Measurements from ENCODE around the gene S100A13. TPM values are rescaled to one million over a fixed set of nuclear protein-coding genes. Genes with fewer than 3 reads are reported as not detected.
"Not testable (repeated sequence)": the region's sequence is repeated elsewhere in the genome, so short reads cannot be mapped to it uniquely, and the experiment has no call there.

The S100A13 gene
- total RNA-seq, 1 donor, result 2.7 TPM

GRCh38 chr1:153649137-153649862 lies 22.0 kb upstream of the S100A13 start:
- no peak for DNase-seq (ENCODE audit: low read depth in 2 of 3, low spot score in 2 of 3)

- no peak for DNase-seq (ENCODE audit: low read depth in 2 of 3, low spot score in 2 of 3)
These were observed 20.8 kb upstream of the S100A13 start for GRCh38 chr1:153648000-153648643.

GRCh38 chr1:153647346-153647714 lies 20.0 kb upstream of the S100A13 start:
- DNase-seq (ENCODE audit: low read depth in 2 of 3, low spot score in 2 of 3), result no peak

GRCh38 chr1:153646672-153647345 lies 19.5 kb upstream of the S100A13 start:
- no peak for DNase-seq (ENCODE audit: low read depth in 2 of 3, low spot score in 2 of 3)

- DNase-seq (ENCODE audit: low read depth in 2 of 3, low spot score in 2 of 3), result no peak
These were observed 16.5 kb upstream of the S100A13 start for GRCh38 chr1:153643816-153644215.

- DNase-seq (ENCODE audit: low read depth in 2 of 3, low spot score in 2 of 3), result no peak
These were observed 15.8 kb upstream of the S100A13 start for GRCh38 chr1:153643100-153643499.

GRCh38 chr1:153642161-153642560 lies 14.9 kb upstream of the S100A13 start:
- DNase-seq (ENCODE audit: low read depth in 2 of 3, low spot score in 2 of 3), result no peak

GRCh38 chr1:153640861-153641260 lies 13.6 kb upstream of the S100A13 start:
- no peak for DNase-seq (ENCODE audit: low read depth in 2 of 3, low spot score in 2 of 3)

- DNase-seq (ENCODE audit: low read depth in 2 of 3, low spot score in 2 of 3), result not testable (repeated sequence)
These were observed 12.9 kb upstream of the S100A13 start for GRCh38 chr1:153640213-153640612.

GRCh38 chr1:153639280-153639679 lies 12.0 kb upstream of the S100A13 start:
- no peak for DNase-seq (ENCODE audit: low read depth in 2 of 3, low spot score in 2 of 3)

GRCh38 chr1:153638261-153638660 lies 11.0 kb upstream of the S100A13 start:
- DNase-seq (ENCODE audit: low read depth in 2 of 3, low spot score in 2 of 3), result no peak

- DNase-seq (ENCODE audit: low read depth in 2 of 3, low spot score in 2 of 3), result no peak
These were observed 9.0 kb upstream of the S100A13 start for GRCh38 chr1:153636312-153636711.

GRCh38 chr1:153635872-153636271 lies 8.6 kb upstream of the S100A13 start:
- no peak for DNase-seq (ENCODE audit: low read depth in 2 of 3, low spot score in 2 of 3)

GRCh38 chr1:153633754-153634665 lies 6.7 kb upstream of the S100A13 start, which contains the start of gene CHTOP:
TSS of gene CHTOP (plus strand) at chr1:153634066. CDS start at chr1:153636589, 2,523 bp downstream.
- DNase-seq (ENCODE audit: low read depth in 2 of 3, low spot score in 2 of 3), result peak; percentile 97 to 98 (median 98)

GRCh38 chr1:153633161-153633753 lies 6.0 kb upstream of the S100A13 start:
- DNase-seq (ENCODE audit: low read depth in 2 of 3, low spot score in 2 of 3), result no peak

GRCh38 chr1:153631047-153632022 lies 4.0 kb upstream of the S100A13 start:
- no peak for DNase-seq (ENCODE audit: low read depth in 2 of 3, low spot score in 2 of 3)

GRCh38 chr1:153630384-153630783 lies 3.1 kb upstream of the S100A13 start:
- DNase-seq (ENCODE audit: low read depth in 2 of 3, low spot score in 2 of 3), result no peak

- no peak for DNase-seq (ENCODE audit: low read depth in 2 of 3, low spot score in 2 of 3)
These were observed 2.7 kb upstream of the S100A13 start for GRCh38 chr1:153629971-153630370.

GRCh38 chr1:153629343-153629665 lies 2.0 kb upstream of the S100A13 start:
- no peak for DNase-seq (ENCODE audit: low read depth in 2 of 3, low spot score in 2 of 3)
